NCI-H748 (cell line): Measurements from ENCODE around the gene RTEL1.

Experiments used
- DNase-seq: peaks from one replicate; lab custom pipeline; 2025; ENCODE audit not compliant: unreplicated experiment; lab: John Stamatoyannopoulos, UW

RTEL1 gene, protein sequence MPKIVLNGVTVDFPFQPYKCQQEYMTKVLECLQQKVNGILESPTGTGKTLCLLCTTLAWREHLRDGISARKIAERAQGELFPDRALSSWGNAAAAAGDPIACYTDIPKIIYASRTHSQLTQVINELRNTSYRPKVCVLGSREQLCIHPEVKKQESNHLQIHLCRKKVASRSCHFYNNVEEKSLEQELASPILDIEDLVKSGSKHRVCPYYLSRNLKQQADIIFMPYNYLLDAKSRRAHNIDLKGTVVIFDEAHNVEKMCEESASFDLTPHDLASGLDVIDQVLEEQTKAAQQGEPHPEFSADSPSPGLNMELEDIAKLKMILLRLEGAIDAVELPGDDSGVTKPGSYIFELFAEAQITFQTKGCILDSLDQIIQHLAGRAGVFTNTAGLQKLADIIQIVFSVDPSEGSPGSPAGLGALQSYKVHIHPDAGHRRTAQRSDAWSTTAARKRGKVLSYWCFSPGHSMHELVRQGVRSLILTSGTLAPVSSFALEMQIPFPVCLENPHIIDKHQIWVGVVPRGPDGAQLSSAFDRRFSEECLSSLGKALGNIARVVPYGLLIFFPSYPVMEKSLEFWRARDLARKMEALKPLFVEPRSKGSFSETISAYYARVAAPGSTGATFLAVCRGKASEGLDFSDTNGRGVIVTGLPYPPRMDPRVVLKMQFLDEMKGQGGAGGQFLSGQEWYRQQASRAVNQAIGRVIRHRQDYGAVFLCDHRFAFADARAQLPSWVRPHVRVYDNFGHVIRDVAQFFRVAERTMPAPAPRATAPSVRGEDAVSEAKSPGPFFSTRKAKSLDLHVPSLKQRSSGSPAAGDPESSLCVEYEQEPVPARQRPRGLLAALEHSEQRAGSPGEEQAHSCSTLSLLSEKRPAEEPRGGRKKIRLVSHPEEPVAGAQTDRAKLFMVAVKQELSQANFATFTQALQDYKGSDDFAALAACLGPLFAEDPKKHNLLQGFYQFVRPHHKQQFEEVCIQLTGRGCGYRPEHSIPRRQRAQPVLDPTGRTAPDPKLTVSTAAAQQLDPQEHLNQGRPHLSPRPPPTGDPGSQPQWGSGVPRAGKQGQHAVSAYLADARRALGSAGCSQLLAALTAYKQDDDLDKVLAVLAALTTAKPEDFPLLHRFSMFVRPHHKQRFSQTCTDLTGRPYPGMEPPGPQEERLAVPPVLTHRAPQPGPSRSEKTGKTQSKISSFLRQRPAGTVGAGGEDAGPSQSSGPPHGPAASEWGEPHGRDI (N-terminal part only)

GRCh38 chr20:63657937-63658748, at the start of gene RTEL1:
TSS of gene RTEL1 (plus strand) at chr20:63658312. CDS start at chr20:63659403, 1,091 bp downstream.
- DNase-seq = peak; percentile 87

DNA sequence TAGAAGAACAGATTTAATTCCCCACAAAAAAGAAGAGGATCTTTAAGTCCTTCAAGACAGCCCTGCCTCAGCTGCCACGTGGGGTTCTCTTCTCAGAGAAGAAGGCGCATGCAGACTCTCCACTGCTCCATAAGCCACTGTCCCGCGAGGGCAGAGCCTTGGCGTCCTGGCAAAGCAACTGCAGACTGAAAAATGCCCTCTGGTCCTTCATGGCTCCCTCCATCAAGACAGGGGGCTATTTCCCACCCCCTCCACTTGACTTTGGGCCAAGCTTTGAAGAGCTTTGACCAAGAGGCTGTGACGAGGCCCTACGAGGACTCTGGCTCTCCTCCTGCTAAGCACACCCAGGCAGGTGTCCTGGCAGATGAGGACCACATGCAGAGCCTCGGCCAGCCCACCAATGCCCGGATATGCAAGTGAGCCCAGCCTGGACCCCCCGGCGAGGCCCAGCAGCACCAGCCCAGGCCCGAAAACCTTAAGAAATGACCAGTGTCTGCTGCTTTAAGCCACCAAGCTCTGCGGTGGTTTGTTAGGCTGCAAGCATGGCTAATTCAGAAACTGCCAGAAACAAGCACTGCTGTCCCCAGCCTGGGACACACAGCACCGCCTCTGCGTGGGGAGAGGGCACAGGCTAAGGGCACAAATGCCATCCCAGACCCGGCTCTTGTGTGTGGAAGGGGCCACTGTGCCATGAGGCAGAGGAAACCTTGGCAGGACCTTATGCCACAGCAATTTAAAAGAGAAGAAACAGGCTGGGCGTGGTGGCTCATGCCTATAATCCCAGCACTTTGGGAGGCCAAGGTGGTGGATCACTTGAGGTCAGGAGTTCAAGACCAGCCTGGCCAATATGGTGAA, 47.3 kb upstream of the RTEL1 start:
- no peak for DNase-seq

DNA sequence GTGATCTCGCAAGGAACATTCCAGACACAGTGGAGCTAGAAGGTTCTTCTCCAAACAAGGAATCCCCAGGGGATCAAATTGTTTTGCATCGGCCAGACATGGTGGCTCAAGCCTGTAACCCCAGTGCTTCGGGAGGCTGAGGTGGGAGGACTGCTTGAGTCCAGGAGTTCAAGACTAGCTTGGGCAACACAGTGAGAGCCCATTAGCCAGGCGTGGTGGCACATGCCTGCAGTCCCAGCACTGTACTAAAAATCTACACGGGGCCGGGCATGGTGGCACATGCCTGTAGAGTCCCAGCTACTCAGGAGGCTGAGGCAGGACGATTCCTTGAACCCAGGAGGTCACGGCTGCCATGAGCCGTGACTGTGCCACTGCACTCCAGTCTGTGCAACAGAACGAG, 46.5 kb upstream of the RTEL1 start:
- DNase-seq = no peak

GRCh38 chr20:63612276-63612931, 45.7 kb upstream of the RTEL1 start:
- no peak for DNase-seq

DNA sequence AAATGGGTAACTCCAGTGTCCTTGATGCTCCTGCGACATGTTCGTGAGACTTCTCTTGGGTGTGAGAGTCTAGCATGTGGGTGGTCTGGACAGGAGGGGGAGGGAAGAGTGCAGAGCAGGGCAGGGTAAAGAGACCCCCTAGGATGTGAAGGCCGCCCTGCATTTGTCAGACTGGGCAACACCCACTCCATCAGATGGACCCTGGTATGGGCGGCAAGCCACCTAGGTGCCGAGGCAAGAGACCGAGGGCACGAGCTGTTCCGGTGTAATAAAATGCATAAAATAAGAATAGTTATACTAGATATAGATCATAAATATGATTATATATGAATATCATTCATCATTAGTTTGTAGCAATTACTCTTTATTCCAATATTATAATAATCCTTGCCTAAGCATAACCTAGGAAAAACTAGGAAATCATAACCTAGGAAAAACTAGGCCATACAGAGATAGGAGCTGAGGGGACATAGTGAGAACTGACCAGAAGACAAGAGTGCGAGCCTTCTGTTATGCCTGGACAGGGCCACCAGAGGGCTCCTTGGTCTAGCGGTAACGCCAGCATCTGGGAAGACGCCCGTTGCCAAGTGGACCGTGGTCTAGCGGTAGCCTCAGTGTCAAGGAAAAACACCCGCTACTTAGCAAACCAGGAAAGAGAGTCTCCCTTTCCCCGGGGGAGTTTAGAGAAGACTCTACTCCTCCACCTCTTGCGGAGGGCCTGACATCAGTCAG, 44.1 kb upstream of the RTEL1 start:
- DNase-seq = peak; percentile 1

DNA sequence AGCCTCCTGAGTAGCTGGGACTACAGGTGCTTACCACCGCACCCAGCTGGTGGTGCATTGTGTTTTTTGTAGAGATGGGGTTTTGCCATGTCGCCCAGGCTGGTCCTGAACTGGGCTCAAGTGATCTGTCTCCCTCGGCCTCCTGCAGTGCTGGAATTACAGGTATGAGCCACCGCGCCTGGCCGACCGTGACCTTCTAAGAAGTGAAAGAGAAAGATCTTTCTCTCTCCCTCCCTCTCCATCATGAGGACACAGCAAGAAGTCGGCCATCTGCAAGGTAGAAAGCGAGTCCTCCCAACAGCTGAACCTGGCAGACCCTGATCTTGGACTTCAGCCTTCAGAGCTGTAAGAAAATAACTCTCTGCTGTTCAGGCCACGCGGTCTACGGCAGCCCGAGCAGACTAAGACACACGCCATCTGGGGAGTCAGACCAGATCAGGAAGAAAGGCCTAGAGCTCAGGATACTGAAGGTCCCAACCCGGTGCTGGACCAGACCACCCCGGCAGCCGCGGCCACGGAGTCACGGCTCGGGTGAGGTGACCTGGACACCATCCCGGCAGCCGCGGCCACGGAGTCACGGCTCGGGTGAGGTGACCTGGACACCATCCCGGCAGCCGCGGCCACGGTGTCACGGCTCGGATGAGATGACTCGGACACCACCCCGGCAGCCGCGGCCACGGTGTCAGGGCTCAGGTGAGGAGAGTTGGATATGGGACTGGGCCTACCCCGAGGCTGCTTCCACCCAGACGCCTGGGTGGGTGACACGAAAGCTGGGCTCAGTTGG, 40.8 kb upstream of the RTEL1 start:
- DNase-seq = no peak

GRCh38 chr20:63617876-63618265, 40.2 kb upstream of the RTEL1 start:
- DNase-seq = no peak

GRCh38 chr20:63618291-63618980, 39.7 kb upstream of the RTEL1 start:
- DNase-seq = no peak

DNA sequence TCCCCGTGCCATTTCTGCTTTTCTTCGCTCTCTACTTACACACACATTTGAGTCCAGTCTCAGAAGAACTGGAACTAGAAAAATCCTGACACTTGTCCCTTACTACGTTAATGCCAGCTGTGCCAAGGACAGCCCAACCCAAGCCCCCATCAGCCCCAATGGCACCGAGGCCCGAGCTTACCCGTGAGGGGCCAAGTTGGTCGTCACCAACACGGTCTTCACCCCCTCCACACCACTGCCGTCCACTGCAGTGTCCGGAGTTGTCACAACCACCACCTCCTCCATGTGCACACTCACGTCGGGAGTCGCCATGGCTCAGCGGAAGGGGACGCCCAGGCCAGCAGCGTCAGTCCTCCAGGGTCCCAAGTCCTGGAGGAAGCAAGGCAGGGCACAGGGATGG, 39.0 kb upstream of the RTEL1 start:
- no peak for DNase-seq

DNA sequence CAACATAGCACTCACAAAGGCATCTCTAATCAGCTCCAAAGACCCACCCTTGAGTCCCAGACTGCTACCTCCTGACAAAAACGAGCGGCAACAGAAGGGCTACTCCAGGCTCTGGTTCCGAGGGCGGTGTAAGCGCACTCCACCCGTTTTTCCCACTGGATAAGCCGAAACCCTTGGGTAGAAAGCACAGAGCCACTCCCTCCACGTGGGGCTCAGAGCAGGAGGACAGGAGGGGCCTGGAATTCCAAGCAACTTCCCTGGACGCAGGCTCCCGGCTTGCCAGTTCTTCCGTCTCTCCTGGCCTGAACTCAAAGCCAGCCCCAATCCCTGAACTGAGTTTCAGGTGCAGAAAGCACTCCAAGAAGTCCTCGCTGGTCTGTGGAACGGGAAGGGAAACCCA, 38.6 kb upstream of the RTEL1 start:
- DNase-seq = no peak

DNA sequence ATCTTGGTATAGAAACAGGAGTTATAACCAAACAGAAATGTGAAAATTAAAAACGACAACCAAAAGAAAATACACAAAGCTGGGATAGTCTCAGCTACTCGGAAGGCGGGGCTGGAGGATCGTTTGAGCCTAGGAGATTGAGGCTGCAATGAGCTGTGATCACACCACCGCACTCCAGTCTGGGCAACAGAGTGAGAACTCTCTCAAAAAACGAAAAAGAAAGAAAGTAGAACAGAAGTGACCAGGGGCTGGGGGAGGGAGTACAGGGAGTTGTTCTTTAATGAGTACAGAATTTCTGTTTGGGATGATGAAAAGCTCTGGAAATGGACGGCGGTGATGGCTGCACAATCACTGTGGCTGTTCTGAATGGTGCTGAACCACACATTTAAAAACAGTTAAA, 37.1 kb upstream of the RTEL1 start:
- no peak for DNase-seq

DNA sequence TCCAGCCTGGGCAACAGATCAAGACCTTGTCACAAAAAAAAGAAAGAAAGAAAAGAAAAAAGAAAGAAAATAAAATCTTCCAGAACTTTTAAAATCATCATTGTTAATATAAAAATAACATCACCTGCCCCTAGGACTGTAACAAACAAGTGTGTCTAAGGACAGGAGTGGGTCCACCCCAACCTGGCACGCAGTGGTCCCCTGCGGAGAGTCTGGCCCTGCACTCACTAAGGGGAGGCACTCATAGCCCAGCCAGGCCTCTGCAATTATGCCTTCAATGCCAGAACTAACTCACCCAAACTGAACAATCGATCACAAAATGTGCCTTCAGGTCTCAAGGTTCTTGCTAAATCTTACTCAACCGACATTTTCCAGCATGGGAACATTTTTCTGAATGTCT, 36.0 kb upstream of the RTEL1 start:
- no peak for DNase-seq

- no peak for DNase-seq
Observed at GRCh38 chr20:63622732-63623131, 35.4 kb upstream of the RTEL1 start.

DNA sequence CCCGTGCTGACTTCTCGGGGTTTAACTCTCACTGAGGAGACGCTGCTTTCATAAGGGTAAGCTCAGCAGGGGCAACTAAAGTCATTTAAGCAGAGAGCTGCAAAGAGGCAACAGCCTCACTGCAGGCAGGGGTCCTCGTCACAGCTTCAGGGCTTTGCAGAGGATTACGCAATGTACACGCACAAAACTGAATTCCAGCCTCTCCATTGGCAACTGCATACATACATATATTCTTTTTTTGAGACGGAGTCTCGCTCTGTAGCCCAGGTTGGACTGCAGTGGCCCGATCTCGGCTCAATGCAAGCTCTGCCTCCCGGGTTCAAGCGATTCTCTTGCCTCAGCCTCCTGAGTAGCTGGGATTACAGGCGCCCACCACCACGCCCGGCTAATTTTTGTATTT, 33.6 kb upstream of the RTEL1 start:
- DNase-seq = no peak

DNA sequence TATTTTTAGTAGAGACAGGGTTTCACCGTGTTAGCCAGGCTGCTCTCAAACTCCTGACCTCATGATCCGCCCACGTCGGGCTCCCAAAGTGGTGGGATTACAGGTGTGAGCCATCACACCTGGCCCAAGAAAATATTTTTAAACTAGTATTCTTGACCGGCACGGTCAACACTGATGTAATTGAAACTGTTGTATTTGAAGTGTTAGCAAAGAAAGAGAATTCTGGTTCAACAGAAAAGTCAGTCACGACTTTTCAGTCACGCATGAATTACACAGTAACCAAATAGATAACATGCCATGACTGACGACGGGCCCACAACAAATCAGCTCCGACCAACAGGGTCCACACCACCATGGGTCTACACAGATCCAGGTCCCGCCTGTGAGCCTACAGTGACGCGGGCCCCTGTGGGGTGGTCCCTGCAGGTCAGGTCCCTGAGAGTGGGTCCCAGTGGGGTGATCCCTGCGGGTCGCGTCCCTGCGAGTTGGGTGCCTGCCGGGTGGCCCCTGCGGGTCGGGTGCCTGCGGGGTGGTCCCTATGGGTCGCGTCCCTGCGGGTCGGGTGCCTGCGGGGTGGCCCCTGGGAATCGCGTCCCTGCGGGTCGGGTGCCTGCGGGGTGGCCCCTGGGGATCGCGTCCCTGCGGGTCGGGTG, 32.2 kb upstream of the RTEL1 start:
- DNase-seq = peak; percentile 7

DNA sequence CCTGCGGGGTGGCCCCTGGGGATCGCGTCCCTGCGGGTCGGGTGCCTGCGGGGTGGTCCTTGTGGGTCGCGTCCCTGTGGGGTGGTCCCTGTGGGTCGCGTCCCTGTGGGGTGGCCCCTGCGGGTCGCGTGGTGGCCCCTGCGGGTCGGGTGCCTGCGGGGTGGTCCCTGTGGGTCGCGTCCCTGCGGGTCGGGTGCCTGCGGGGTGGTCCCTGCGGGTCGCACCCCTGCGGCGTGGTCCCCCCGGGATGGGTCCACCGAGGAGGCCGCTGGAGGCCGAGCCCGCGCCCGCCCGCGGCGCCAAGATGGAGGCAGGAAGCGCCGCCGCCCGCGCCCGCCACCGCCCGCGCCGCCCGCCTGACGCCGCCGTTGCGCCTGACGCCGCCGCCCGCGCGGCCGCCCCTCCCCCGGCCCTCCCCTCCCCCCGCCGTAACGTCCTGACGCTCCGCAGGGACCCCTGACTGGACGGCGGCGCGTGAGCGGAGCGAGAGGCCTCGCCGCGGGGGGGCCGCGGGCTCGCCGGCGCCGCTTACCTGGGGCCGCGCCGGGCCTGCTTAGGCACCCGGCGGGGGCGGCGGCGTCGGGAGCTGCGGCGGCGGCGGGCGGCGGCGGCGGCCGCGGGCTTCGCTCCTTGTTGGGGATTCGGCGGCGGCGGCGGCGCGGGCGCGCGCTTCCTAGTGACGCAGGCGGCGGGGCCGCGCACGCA, 31.5 kb upstream of the RTEL1 start, which contains the start of gene GMEB2:
Gene GMEB2, minus strand, starts transcription at position 678 of the 705 bp plus-strand sequence. CDS start 7,704 bp downstream, outside the sequence.
- peak; percentile 81 for DNase-seq
